Breast epithelium (tissue), 4 donors: Measurements from ENCODE around the gene ZFX. TPM values are rescaled to one million over a fixed set of nuclear protein-coding genes. Genes with fewer than 3 reads are reported as not detected.

ENCODE experiments used
- DNase-seq, 2 donors: peaks; one replicate each; pipeline ENCODE4 v3.0.0-alpha.2; 2019; ENCODE audit warnings: low spot score in 2 of 2
- H3K27ac ChIP-seq, 2 donors: fragments of 200-600 bp; sonication (generic) in 1 of 2; one replicate each; pipeline ENCODE4 v1.5.1; 2016 to 2019; ENCODE audit warnings: mild to moderate bottlenecking in 1 of 2
- H3K27me3 ChIP-seq, 2 donors: fragments of 200-600 bp; sonication (generic) in 1 of 2; one replicate each; pipeline versions ENCODE4 v1.5.1 to v1.6.0; 2017 to 2019; ENCODE audit warnings: control low read depth in 1 of 2, mild to moderate bottlenecking in 1 of 2
- H3K36me3 ChIP-seq: fragments of 200-600 bp; one replicate; pipeline ENCODE4 v1.5.1; 2019
- H3K4me1 ChIP-seq, 2 donors: fragments of 200-600 bp; sonication (generic); one replicate each; pipeline ENCODE4 v1.5.1; 2016 to 2019; ENCODE audit warnings: control low read depth in 1 of 2
- H3K4me3 ChIP-seq, 3 donors: fragments of 200-600 bp; sonication (generic); 1 replicate in 2 of 3; 2 replicates in 1 of 3; pipeline ENCODE4 v1.5.1; 2016 to 2019; ENCODE audit warnings: mild to moderate bottlenecking in 3 of 3, moderate library complexity in 2 of 3
- H3K9me3 ChIP-seq, 2 donors: fragments of 200-600 bp; sonication (generic) in 1 of 2; one replicate each; pipeline ENCODE4 v1.5.1; 2016 to 2019; ENCODE audit warnings: control low read depth in 1 of 2
- POLR2A ChIP-seq: fragments of 450-650 bp; IDR thresholded peaks from one replicate; pipeline ENCODE4 v1.6.1; 2016; ENCODE audit warnings: antibody characterized with exemption, mild to moderate bottlenecking, moderate library complexity
- POLR2AphosphoS5 ChIP-seq, 3 donors: sonication (generic); formaldehyde crosslinking; IDR thresholded peaks; one replicate each; pipeline ENCODE4 v1.6.1; 2017; ENCODE audit warnings: antibody characterized with exemption in 3 of 3
- intact Hi-C: fragments of 100-400 bp; cut with DNase I; formaldehyde crosslinking; loops from one replicate; pipeline ENCODE4 v1.15.1; 2023; ENCODE audit warnings: low total_unique reads
- total RNA-seq, 3 donors: library from RNA; depleted of rRNA; stranded (reverse); fragments of >200 nt; gene quantifications; one replicate each; pipeline ENCODE4 v1.1.0, GENCODE V29; 2016
- TF ChIP-seq, protein P1 (sequence below), 3 donors: fragments of 450-650 bp; IDR thresholded peaks; one replicate each; pipeline ENCODE4 v1.5.1; 2016 to 2017; ENCODE audit warnings: antibody characterized with exemption in 3 of 3, mild to moderate bottlenecking in 3 of 3, moderate library complexity in 3 of 3

Gene ZFX
- total RNA-seq, 3 donors from 2014 or later = 46.9 to 88.4 (median 67.5) TPM

DNA sequence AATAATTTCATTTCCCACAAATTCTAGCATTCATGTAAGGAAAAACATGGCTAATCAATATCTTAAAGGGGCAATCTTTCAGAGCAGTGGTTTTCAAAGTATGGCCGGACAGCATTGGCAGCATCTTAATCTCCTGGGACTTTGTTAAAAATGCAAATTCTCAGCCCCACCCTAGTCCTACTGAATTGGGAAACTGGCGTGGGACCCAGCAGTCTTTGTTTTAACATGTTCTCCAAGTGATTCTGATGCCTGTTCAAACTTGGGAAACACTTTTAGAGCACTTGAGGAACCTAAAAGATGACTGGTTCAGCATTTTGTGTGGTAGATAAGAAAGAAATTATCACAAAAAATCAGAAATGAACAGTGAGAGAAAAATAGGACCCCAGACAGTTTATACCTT lies 65.7 kb downstream of the ZFX start:
- Histone ChIP-seq H3K27ac (no peak overlapping the region), H3K4me1 (no peaks in the 10 kb centered on the region), H3K36me3 (peaks cover 4% of the 10 kb centered on the region), H3K27me3 (no peaks in the 10 kb centered on the region), H3K4me3 (no peak overlapping the region), H3K9me3 (no peaks in the 10 kb centered on the region)
- TF ChIP-seq, protein P1, sequence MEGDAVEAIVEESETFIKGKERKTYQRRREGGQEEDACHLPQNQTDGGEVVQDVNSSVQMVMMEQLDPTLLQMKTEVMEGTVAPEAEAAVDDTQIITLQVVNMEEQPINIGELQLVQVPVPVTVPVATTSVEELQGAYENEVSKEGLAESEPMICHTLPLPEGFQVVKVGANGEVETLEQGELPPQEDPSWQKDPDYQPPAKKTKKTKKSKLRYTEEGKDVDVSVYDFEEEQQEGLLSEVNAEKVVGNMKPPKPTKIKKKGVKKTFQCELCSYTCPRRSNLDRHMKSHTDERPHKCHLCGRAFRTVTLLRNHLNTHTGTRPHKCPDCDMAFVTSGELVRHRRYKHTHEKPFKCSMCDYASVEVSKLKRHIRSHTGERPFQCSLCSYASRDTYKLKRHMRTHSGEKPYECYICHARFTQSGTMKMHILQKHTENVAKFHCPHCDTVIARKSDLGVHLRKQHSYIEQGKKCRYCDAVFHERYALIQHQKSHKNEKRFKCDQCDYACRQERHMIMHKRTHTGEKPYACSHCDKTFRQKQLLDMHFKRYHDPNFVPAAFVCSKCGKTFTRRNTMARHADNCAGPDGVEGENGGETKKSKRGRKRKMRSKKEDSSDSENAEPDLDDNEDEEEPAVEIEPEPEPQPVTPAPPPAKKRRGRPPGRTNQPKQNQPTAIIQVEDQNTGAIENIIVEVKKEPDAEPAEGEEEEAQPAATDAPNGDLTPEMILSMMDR (IDR thresholded peaks at IDR 0.05) = no peak
- no peak for TF ChIP-seq POLR2AphosphoS5 (IDR thresholded peaks at IDR 0.05)
- TF ChIP-seq POLR2A = no peak
- intact Hi-C loops = no loop called here
- no peak for DNase-seq

DNA sequence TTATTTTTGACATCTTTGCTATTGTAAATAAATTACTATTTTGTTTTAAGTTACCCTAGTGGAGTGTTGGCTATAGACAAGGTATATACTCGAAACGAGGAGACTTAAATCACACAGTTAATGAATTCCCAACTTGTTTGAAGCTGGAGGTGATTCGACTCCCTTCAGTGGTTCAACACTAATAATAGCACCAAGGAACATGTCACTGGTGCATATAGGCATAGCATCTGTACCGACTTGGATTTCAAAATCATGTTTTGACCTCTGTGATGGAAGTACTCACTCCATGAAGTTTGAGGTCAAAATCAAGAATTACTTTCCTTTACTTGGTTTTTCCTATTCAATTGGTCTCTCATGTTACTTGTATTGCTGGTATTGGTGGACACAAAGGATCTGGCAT lies 66.5 kb downstream of the ZFX start:
- no peak for TF ChIP-seq POLR2A
- TF ChIP-seq, protein P1 (IDR thresholded peaks at IDR 0.05) = no peak
- no peak for TF ChIP-seq POLR2AphosphoS5 (IDR thresholded peaks at IDR 0.05)
- Histone ChIP-seq H3K36me3 (peaks cover 4% of the 10 kb centered on the region), H3K4me3 (no peak overlapping the region), H3K4me1 (no peaks in the 10 kb centered on the region), H3K27me3 (no peaks in the 10 kb centered on the region), H3K27ac (no peak overlapping the region), H3K9me3 (no peaks in the 10 kb centered on the region)
- intact Hi-C loops = no loop called here
- DNase-seq = no peak

DNA sequence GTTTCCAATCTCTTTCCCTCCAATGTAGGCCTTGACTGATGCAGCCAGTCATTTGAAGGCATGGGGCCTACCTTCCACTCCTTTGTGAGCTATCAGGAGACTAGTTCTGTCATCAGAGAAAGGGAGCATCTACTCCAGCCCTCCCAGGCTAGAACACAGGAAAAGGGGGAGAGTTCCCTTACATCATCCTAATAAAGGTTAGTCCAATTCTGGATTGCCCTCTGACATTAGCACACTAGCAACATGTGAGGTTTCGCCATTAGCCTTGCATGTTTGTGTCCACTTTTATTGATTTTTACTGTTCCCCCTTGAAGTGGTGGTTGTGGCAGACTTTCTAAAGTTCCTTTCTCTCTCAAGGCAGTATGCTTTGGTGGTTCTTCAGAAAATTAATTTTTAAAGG lies 67.3 kb downstream of the ZFX start:
- no peak for DNase-seq
- no peak overlapping the region for H3K27ac ChIP-seq
- H3K9me3 ChIP-seq = no peaks in the 10 kb centered on the region
- no peak overlapping the region for H3K4me3 ChIP-seq
- no peaks in the 10 kb centered on the region for H3K4me1 ChIP-seq
- intact Hi-C loops = no loop called here
- TF ChIP-seq, protein P1 (IDR thresholded peaks at IDR 0.05) = no peak
- TF ChIP-seq POLR2A (no peak), POLR2AphosphoS5 (IDR thresholded peaks at IDR 0.05) (no peak)
- H3K36me3 ChIP-seq = peaks cover 4% of the 10 kb centered on the region
- H3K27me3 ChIP-seq = no peaks in the 10 kb centered on the region

DNA sequence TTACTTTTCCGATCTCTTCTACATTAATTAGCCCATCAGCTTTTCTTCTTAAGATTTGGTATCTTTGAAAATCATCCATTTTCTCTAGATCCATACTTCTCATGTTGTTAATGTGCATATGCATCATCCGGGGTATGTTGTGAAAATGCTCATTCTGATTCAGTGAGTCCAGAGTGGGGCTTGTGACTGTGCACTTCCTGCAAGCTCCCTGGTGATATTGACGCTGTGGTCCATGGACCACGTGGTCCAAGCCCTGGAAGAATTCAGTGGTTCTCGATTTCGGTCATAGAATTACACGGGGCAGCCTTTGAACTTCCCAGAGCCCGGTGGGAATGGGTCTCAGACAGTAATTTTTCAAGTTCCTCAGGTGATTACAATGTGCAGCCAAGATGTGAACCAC lies 69.8 kb downstream of the ZFX start:
- Histone ChIP-seq H3K27me3 (no peaks in the 10 kb centered on the region), H3K27ac (no peak overlapping the region), H3K36me3 (no peaks in the 10 kb centered on the region), H3K4me3 (no peak overlapping the region), H3K4me1 (no peaks in the 10 kb centered on the region), H3K9me3 (no peaks in the 10 kb centered on the region)
- no peak for DNase-seq
- intact Hi-C loops = no loop called here
- TF ChIP-seq POLR2AphosphoS5 (IDR thresholded peaks at IDR 0.05) (no peak), POLR2A (no peak)
- TF ChIP-seq, protein P1 (IDR thresholded peaks at IDR 0.05) = no peak

DNA sequence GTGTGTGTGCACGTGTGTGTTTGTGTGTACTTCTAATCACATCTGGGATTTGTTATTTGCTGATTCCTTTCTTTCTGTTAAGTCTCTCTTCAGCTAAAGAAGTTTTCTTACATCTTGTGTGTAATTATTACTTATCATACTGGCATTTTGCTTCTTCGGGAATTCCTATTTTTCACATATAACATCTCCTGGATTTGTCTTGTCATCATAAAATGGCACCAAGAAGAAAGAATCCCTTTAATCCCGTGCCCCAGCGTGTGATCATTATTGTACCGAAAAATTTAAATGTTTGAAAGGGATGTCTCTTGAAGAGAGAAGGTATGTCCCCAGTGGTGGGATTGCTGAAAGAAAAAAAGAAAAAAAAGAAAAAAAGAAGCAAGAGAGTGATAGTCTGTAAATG lies 72.3 kb downstream of the ZFX start:
- Histone ChIP-seq H3K9me3 (peaks cover 0 to 16% of the 10 kb centered on the region in 2 donors), H3K27me3 (no peaks in the 10 kb centered on the region), H3K27ac (no peak overlapping the region), H3K36me3 (no peaks in the 10 kb centered on the region), H3K4me3 (no peak overlapping the region), H3K4me1 (no peaks in the 10 kb centered on the region)
- intact Hi-C loops = no loop called here
- DNase-seq = no peak
- TF ChIP-seq, protein P1 (IDR thresholded peaks at IDR 0.05) = no peak
- TF ChIP-seq POLR2A (no peak), POLR2AphosphoS5 (IDR thresholded peaks at IDR 0.05) (no peak)
